Endothelial cell of umbilical vein (primary cell): ENCODE results near the gene TEAD4. TPM values are rescaled to one million over a fixed set of nuclear protein-coding genes. Genes with fewer than 3 reads are reported as not detected.

ENCODE experiments used
- BruUV-seq: library from RNA; stranded (reverse); fragments of 400-500 nt; replicated peaks from 2 replicates; lab custom pipeline; 2021; lab: Mats Ljungman, UMichigan
- CTCF ChIA-PET: fragments of 300-600, 350-600 bp; sonication (Branson Sonifier 250); formaldehyde crosslinking; loops from one replicate; lab custom pipeline; 2021; ENCODE audit warnings: antibody characterized with exemption, inconsistent platforms; lab: Charles Lee
- POLR2A ChIA-PET: fragments of 300-600, 350-600 bp; sonication (Branson Sonifier 250); formaldehyde crosslinking; loops from one replicate; lab custom pipeline; 2021; ENCODE audit warnings: antibody characterized with exemption, inconsistent platforms; lab: Charles Lee
- DNase-seq: peaks from one replicate; pipeline ENCODE4 v3.0.0-alpha.2; 2011; ENCODE audit warnings: low read depth, low spot score
- FAIRE-seq: peaks from 2 replicates; lab custom pipeline; 2011; peaks lifted over from hg19 to GRCh38; lab: Jason Lieb, UNC
- H2AFZ ChIP-seq: 2 replicates; pipeline ENCODE4 v1.6.0; 2012; ENCODE audit warnings: low read depth, low read length, control low read depth, inconsistent platforms
- H3K27ac ChIP-seq: 2 replicates; pipeline ENCODE4 v1.5.1; 2011; ENCODE audit warnings: low read depth, mild to moderate bottlenecking, control low read depth, low read length, moderate library complexity; ENCODE audit not compliant: insufficient read depth
- H3K27me3 ChIP-seq, 2 experiments: 2 replicates each; pipeline versions ENCODE4 v1.6.0 to v1.6.1; 2011; ENCODE audit warnings: low read length in 2 of 2, mixed read lengths in 1 of 2; ENCODE audit not compliant: control insufficient read depth in 2 of 2, insufficient read depth in 2 of 2
- H3K36me3 ChIP-seq, 2 experiments: 2 replicates in 1 of 2; 3 replicates in 1 of 2; pipeline ENCODE4 v1.5.1; 2011; ENCODE audit warnings: low read length in 2 of 2, mild to moderate bottlenecking in 1 of 2, moderate library complexity in 1 of 2; ENCODE audit not compliant: control insufficient read depth in 2 of 2, insufficient read depth in 2 of 2; ENCODE audit errors: extremely low read depth in 1 of 2
- H3K4me1 ChIP-seq: 3 replicates; pipeline ENCODE4 v1.5.1; 2011; ENCODE audit warnings: mild to moderate bottlenecking, low read length; ENCODE audit not compliant: control insufficient read depth, insufficient read depth; ENCODE audit errors: extremely low read depth
- H3K4me2 ChIP-seq: 2 replicates; pipeline ENCODE4 v1.6.1; 2011; ENCODE audit warnings: low read length, control low read depth, mixed read lengths; ENCODE audit not compliant: insufficient read depth
- H3K4me3 ChIP-seq, 3 experiments: fragments of 200-600 bp in 1 of 3; sonication (generic), shearing (Covaris generic) in 1 of 3; replicated peaks in 1 of 3; 2 replicates each; pipeline ENCODE4 v1.5.1; 2011 to 2016; ENCODE audit warnings: control low read depth in 3 of 3, low read length in 3 of 3, mild to moderate bottlenecking in 2 of 3, inconsistent platforms in 1 of 3, low read depth in 1 of 3, moderate library complexity in 1 of 3; ENCODE audit not compliant: insufficient read depth in 1 of 3
- H3K79me2 ChIP-seq: 2 replicates; pipeline ENCODE4 v1.6.0; 2012; ENCODE audit warnings: low read length, inconsistent platforms; ENCODE audit not compliant: control insufficient read depth, insufficient read depth
- H3K9ac ChIP-seq: replicated peaks from 2 replicates; pipeline ENCODE3; 2011; ENCODE audit warnings: low read length, control low read depth; ENCODE audit not compliant: insufficient read depth; ENCODE audit errors: extremely low read depth
- H3K9me1 ChIP-seq: replicated peaks from 3 replicates; pipeline ENCODE4 v1.6.0; 2011; ENCODE audit warnings: mild to moderate bottlenecking, low read length; ENCODE audit not compliant: control insufficient read depth, insufficient read depth; ENCODE audit errors: extremely low read depth
- H3K9me3 ChIP-seq: replicated peaks from 2 replicates; pipeline ENCODE4 v1.5.1; 2012; ENCODE audit warnings: low read length, inconsistent platforms; ENCODE audit not compliant: control insufficient read depth, insufficient read depth
- H4K20me1 ChIP-seq: replicated peaks from 2 replicates; pipeline ENCODE3; 2011; ENCODE audit warnings: mild to moderate bottlenecking, low read length; ENCODE audit not compliant: control insufficient read depth, insufficient read depth; ENCODE audit errors: extremely low read depth
- EZH2 ChIP-seq: IDR thresholded peaks from 2 replicates; pipeline ENCODE4 v1.6.1; 2012; ENCODE audit warnings: borderline replicate concordance, low read depth, mild to moderate bottlenecking, moderate library complexity, low read length, inconsistent platforms; ENCODE audit not compliant: severe bottlenecking
- FOS ChIP-seq: IDR thresholded peaks from 2 replicates; pipeline ENCODE4 v1.6.1; 2011; ENCODE audit warnings: mild to moderate bottlenecking, low read length, moderate library complexity, borderline replicate concordance; ENCODE audit not compliant: insufficient read depth
- GATA2 ChIP-seq: IDR thresholded peaks from 2 replicates; pipeline ENCODE4 v1.7.0; 2011; ENCODE audit warnings: low read depth, mild to moderate bottlenecking, moderate library complexity, mixed read lengths, low read length; ENCODE audit not compliant: insufficient read length, insufficient read depth
- JUN ChIP-seq: IDR thresholded peaks from 2 replicates; pipeline ENCODE4 v1.6.1; 2011; ENCODE audit warnings: borderline replicate concordance, low read depth; ENCODE audit not compliant: insufficient read length, insufficient read depth
- MYC ChIP-seq: IDR thresholded peaks from one replicate; pipeline ENCODE4 v1.6.1; 2011; ENCODE audit warnings: mild to moderate bottlenecking, low read depth, low read length
- POLR2A ChIP-seq: IDR thresholded peaks from 2 replicates; pipeline ENCODE4 v1.6.1; 2012; ENCODE audit warnings: low read depth, mild to moderate bottlenecking, control low read depth, low read length
- POLR2AphosphoS5 ChIP-seq: IDR thresholded peaks from 2 replicates; pipeline ENCODE4 v1.6.1; 2012; ENCODE audit warnings: low read depth, mild to moderate bottlenecking, control low read depth, low read length, moderate library complexity; ENCODE audit not compliant: insufficient read depth
- dilution Hi-C: fragments of 300-500 bp; cut with MboI; formaldehyde crosslinking; loops from one replicate; pipeline ENCODE4 v1.15.0; 2019; ENCODE audit warnings: low sequenced_read_pairs; ENCODE audit not compliant: extremely low pct_ligation_motif_present
- intact Hi-C: fragments of 100-400 bp; cut with micrococcal nuclease; formaldehyde crosslinking; loops from one replicate; pipeline ENCODE4 v1.10.0; 2022
- polyA plus RNA-seq, 4 experiments: library from polyadenylated mRNA; depleted of rRNA in 3 of 4; stranded (reverse) in 3 of 4; unstranded in 1 of 4; fragments of >200 nt; gene quantifications; 2 replicates each; pipeline versions ENCODE4 v1.2.1 to v1.2.3, GENCODE V29; 2011 to 2012; ENCODE audit warnings: missing spikeins in 1 of 4
- total RNA-seq: library from RNA; stranded (reverse); gene quantifications from 2 replicates; pipeline ENCODE4 v1.2.3, GENCODE V29; 2021
- TF ChIP-seq, protein P1 (sequence below): IDR thresholded peaks from 2 replicates; pipeline ENCODE4 v1.6.1; 2011; ENCODE audit not compliant: insufficient read depth, insufficient read length
- TF ChIP-seq, protein P2 (sequence below), 2 donors: IDR thresholded peaks; 1 replicate in 1 of 2; 2 replicates in 1 of 2; pipeline ENCODE4 v1.5.1; 2011; ENCODE audit warnings: low read length in 2 of 2, mild to moderate bottlenecking in 2 of 2, moderate library complexity in 2 of 2, control low read depth in 1 of 2, inconsistent platforms in 1 of 2, low read depth in 1 of 2; ENCODE audit not compliant: insufficient read depth in 1 of 2; ENCODE audit errors: extremely low read depth in 1 of 2

Gene TEAD4
- total and polyA plus RNA-seq, 2 donors (not counting 3 experiments of a cell fraction or from before 2014, with no cell fraction given), result 34.4 to 46.0 TPM

DNA sequence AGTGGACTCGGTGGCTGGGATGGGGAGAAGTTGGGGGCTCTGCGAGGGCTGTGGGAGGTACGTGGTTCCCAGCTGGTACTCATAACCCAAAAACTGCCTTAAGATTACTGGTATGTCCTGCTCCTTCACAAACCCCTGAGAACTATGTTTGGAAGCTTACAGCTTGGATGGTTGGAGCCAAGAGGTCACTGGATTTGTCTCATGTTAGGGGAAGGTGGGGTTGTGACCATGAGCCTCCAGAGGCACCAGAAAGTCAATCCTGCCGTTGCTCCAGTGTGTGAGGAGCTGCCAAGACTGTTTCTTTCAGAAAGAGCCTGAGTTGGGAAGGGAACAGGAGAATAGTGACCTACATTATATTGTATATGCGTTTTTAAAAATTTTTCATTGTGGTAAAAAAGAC lies 33.5 kb downstream of the TEAD4 start:
- Histone ChIP-seq H3K9ac (no peak overlapping the region), H3K27ac (no peak overlapping the region), H3K9me1 (no peaks in the 10 kb centered on the region), H2AFZ (no peak overlapping the region), H4K20me1 (no peaks in the 10 kb centered on the region), H3K4me3 (no peak overlapping the region), H3K27me3 (no peaks in the 10 kb centered on the region), H3K4me2 (no peak overlapping the region), H3K79me2 (peaks cover 24% of the 10 kb centered on the region), H3K4me1 (no peaks in the 10 kb centered on the region), H3K9me3 (no peaks in the 10 kb centered on the region), H3K36me3 (peaks cover 0 to 7% of the 10 kb centered on the region in 2 experiments)
- intact Hi-C loops, result no loop called here
- dilution Hi-C loops, result no loop called here
- ChIA-PET CTCF (interaction anchor here (1.5 to 2.6 kb wide), 2 partner anchors 41 to 107 kb away, joined by 3 to 9 read pairs; no protein-coding TSS in a partner anchor), POLR2A (no interaction called here)
- TF ChIP-seq MYC (no peak), POLR2A (no peak), JUN (no peak), FOS (no peak), EZH2 (no peak), GATA2 (no peak), POLR2AphosphoS5 (no peak)
- TF ChIP-seq, protein P1, sequence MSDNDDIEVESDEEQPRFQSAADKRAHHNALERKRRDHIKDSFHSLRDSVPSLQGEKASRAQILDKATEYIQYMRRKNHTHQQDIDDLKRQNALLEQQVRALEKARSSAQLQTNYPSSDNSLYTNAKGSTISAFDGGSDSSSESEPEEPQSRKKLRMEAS, result no peak
- TF ChIP-seq, protein P2, sequence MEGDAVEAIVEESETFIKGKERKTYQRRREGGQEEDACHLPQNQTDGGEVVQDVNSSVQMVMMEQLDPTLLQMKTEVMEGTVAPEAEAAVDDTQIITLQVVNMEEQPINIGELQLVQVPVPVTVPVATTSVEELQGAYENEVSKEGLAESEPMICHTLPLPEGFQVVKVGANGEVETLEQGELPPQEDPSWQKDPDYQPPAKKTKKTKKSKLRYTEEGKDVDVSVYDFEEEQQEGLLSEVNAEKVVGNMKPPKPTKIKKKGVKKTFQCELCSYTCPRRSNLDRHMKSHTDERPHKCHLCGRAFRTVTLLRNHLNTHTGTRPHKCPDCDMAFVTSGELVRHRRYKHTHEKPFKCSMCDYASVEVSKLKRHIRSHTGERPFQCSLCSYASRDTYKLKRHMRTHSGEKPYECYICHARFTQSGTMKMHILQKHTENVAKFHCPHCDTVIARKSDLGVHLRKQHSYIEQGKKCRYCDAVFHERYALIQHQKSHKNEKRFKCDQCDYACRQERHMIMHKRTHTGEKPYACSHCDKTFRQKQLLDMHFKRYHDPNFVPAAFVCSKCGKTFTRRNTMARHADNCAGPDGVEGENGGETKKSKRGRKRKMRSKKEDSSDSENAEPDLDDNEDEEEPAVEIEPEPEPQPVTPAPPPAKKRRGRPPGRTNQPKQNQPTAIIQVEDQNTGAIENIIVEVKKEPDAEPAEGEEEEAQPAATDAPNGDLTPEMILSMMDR (IDR thresholded peaks at IDR 0.05; ENCODE audit: extremely low read depth in 1 of 2, insufficient read depth in 1 of 2, low read depth in 1 of 2, low read length in 2 of 2), result no peak
- FAIRE-seq (no peak), DNase-seq (no peak)
- no TSS peak for BruUV-seq
